ENCODE data around the gene PDE4D. TPM values are rescaled to one million over a fixed set of nuclear protein-coding genes. Genes with fewer than 3 reads are reported as not detected.

Gene PDE4D
- total RNA-seq, 2 experiments from 2014 or later: 0.50 to 0.51 TPM

DNA sequence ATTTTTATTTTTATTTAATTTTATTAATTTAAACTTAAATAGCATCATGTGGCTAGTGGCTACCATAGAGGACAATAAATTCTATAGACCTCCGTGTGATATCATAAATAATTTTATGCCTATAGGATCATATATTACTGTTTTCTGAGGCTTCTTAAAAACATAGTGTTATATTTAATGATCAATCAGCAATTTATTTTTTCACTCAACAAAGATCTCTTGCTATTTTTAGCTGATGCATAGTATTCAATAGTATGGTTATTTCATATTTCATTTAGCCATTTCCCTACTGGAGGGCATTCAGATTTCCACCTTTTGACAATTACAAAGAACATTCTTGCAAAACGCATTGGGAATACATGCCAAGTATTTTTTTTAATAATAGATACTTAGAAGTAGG lies 114.1 kb downstream of the PDE4D start:
- Histone ChIP-seq H3K27ac (ENCODE audit: low read depth, low read length, poor library complexity, severe bottlenecking) (no peak overlapping the region), H3K79me2 (ENCODE audit: insufficient read depth, low read depth, low read length) (no peaks in the 10 kb centered on the region), H3K4me1 (ENCODE audit: insufficient read depth, low read length, poor library complexity, severe bottlenecking) (no peaks in the 10 kb centered on the region), H3K9me2 (ENCODE audit: insufficient read depth, low read length) (no peaks in the 10 kb centered on the region), H4K20me1 (ENCODE audit: insufficient read depth, low read length) (no peaks in the 10 kb centered on the region), H3K9me3 (ENCODE audit: low read length) (no peaks in the 10 kb centered on the region), H3K4me2 (ENCODE audit: low read length) (no peak overlapping the region), H3K4me3 (ENCODE audit: low read depth, low read length, poor library complexity, severe bottlenecking) (no peak overlapping the region), H3K36me3 (ENCODE audit: insufficient read depth, low read length) (no peaks in the 10 kb centered on the region), H2AFZ (ENCODE audit: low read length) (no peak overlapping the region)
- no TSS peak for BruUV-seq (replicated peaks)
- intact Hi-C loops (cut with micrococcal nuclease; ENCODE audit: unreplicated experiment): no loop called here
- TF ChIP-seq EZH2phosphoT487 (IDR thresholded peaks at IDR 0.05; ENCODE audit: borderline replicate concordance, low read depth, low read length): no peak
- TF ChIP-seq, protein P1, sequence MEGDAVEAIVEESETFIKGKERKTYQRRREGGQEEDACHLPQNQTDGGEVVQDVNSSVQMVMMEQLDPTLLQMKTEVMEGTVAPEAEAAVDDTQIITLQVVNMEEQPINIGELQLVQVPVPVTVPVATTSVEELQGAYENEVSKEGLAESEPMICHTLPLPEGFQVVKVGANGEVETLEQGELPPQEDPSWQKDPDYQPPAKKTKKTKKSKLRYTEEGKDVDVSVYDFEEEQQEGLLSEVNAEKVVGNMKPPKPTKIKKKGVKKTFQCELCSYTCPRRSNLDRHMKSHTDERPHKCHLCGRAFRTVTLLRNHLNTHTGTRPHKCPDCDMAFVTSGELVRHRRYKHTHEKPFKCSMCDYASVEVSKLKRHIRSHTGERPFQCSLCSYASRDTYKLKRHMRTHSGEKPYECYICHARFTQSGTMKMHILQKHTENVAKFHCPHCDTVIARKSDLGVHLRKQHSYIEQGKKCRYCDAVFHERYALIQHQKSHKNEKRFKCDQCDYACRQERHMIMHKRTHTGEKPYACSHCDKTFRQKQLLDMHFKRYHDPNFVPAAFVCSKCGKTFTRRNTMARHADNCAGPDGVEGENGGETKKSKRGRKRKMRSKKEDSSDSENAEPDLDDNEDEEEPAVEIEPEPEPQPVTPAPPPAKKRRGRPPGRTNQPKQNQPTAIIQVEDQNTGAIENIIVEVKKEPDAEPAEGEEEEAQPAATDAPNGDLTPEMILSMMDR (conservative IDR thresholded peaks at IDR 0.05; ENCODE audit: low read length): no peak
- ChIA-PET POLR2A (interaction anchor here (0.6 to 0.7 kb wide), 2 partner anchors 162 to 604 kb away, joined by 3 read pairs; no protein-coding TSS in a partner anchor), CTCF (ENCODE audit: unreplicated experiment) (no interaction called here)
- DNase-seq (ENCODE audit: low spot score): no peak

DNA sequence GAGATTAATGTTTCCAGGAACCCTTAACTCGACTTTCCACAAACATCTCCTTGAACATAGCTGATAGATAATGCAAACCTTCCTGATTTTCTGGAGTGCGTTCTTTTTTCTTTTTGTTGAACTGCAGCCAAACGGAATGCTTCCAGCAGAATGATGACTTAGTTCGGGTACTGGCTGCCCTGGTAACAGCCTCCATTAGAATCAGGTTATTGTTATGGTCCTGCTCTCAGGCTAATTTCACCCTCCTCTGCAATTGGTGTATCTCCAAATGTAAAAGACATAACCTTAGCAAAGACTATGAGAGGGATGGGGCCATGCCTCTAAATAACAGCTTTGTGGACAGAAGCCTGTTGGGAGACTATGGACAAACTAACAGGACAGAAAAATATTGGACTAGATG lies 116.5 kb downstream of the PDE4D start:
- no peak overlapping the region for H2AFZ ChIP-seq (ENCODE audit: low read length)
- H4K20me1 ChIP-seq (ENCODE audit: insufficient read depth, low read length): no peaks in the 10 kb centered on the region
- no peaks in the 10 kb centered on the region for H3K36me3 ChIP-seq (ENCODE audit: insufficient read depth, low read length)
- intact Hi-C loops (cut with micrococcal nuclease; ENCODE audit: unreplicated experiment): no loop called here
- no peak for TF ChIP-seq EZH2phosphoT487 (IDR thresholded peaks at IDR 0.05; ENCODE audit: borderline replicate concordance, low read depth, low read length)
- TF ChIP-seq, protein P1 (conservative IDR thresholded peaks at IDR 0.05; ENCODE audit: low read length): no peak
- BruUV-seq (replicated peaks): no TSS peak
- no peak overlapping the region for H3K4me2 ChIP-seq (ENCODE audit: low read length)
- no peaks in the 10 kb centered on the region; the same call in 1 of the 2 replicates for H3K9me2 ChIP-seq (ENCODE audit: insufficient read depth, low read length)
- H3K27ac ChIP-seq (ENCODE audit: low read depth, low read length, poor library complexity, severe bottlenecking): no peak overlapping the region
- ChIA-PET CTCF (ENCODE audit: unreplicated experiment) (no interaction called here), POLR2A (interaction anchor here (0.6 kb wide), 1 partner anchor 13 kb away, joined by 5 read pairs; no protein-coding TSS in a partner anchor)
- no peak for DNase-seq (ENCODE audit: low spot score)
- H3K4me1 ChIP-seq (ENCODE audit: insufficient read depth, low read length, poor library complexity, severe bottlenecking): no peaks in the 10 kb centered on the region
- H3K4me3 ChIP-seq (ENCODE audit: low read depth, low read length, poor library complexity, severe bottlenecking): no peak overlapping the region
- no peaks in the 10 kb centered on the region for H3K9me3 ChIP-seq (ENCODE audit: low read length)
- H3K79me2 ChIP-seq (ENCODE audit: insufficient read depth, low read depth, low read length): no peaks in the 10 kb centered on the region

DNA sequence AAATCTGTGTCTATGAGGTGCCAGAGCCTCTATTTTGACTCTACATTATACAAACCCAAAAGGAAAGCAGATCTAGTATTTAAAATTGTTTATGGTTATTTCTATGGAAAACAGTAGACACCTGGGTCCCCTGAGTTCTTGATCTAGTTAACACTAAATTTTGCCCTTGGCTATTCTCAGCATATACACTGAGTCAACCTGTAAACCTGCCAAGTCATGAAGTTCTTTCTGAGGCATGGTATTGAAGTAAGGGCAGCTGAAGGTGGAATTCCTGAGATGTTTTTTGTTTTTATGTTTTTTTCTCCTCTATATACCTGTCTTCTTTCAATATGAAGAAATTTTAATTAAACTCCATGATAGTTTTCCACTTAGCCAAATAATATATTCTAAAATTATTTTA lies 120.2 kb downstream of the PDE4D start:
- ChIA-PET POLR2A (interaction anchor here (1.2 kb wide), 1 partner anchor 12 kb away, joined by 3 read pairs; no protein-coding TSS in a partner anchor), CTCF (ENCODE audit: unreplicated experiment) (no interaction called here)
- Histone ChIP-seq H3K27ac (ENCODE audit: low read depth, low read length, poor library complexity, severe bottlenecking) (no peak overlapping the region), H3K4me3 (ENCODE audit: low read depth, low read length, poor library complexity, severe bottlenecking) (no peak overlapping the region), H3K4me2 (ENCODE audit: low read length) (no peak overlapping the region), H4K20me1 (ENCODE audit: insufficient read depth, low read length) (no peaks in the 10 kb centered on the region), H3K4me1 (ENCODE audit: insufficient read depth, low read length, poor library complexity, severe bottlenecking) (no peaks in the 10 kb centered on the region), H3K79me2 (ENCODE audit: insufficient read depth, low read depth, low read length) (no peaks in the 10 kb centered on the region), H3K36me3 (ENCODE audit: insufficient read depth, low read length) (no peaks in the 10 kb centered on the region), H2AFZ (ENCODE audit: low read length) (no peak overlapping the region), H3K9me2 (ENCODE audit: insufficient read depth, low read length) (no peaks in the 10 kb centered on the region; the same call in 1 of the 2 replicates), H3K9me3 (ENCODE audit: low read length) (no peaks in the 10 kb centered on the region)
- no peak for TF ChIP-seq EZH2phosphoT487 (IDR thresholded peaks at IDR 0.05; ENCODE audit: borderline replicate concordance, low read depth, low read length)
- TF ChIP-seq, protein P1 (conservative IDR thresholded peaks at IDR 0.05; ENCODE audit: low read length): no peak
- no TSS peak for BruUV-seq (replicated peaks)
- intact Hi-C loops (cut with micrococcal nuclease; ENCODE audit: unreplicated experiment): no loop called here
- no peak for DNase-seq (ENCODE audit: low spot score)
